Naive thymus-derived CD4-positive, alpha-beta T cell (primary cell): ENCODE measurements around the gene PLEKHA7. TPM values are rescaled to one million over a fixed set of nuclear protein-coding genes. Genes with fewer than 3 reads are reported as not detected.

Experiments
- ATAC-seq: fragments of 150-1000 bp; cut with Tn5 transposase; 2 replicates; pipeline ENCODE4 v1.10.0; 2021; ENCODE audit warnings: mild to moderate bottlenecking, moderate library complexity
- CTCF ChIA-PET: fragments of 350-600 bp; sonication (Branson Sonifier 250); formaldehyde crosslinking; loops from one replicate; lab custom pipeline; 2021; ENCODE audit warnings: antibody characterized with exemption; lab: Charles Lee
- POLR2A ChIA-PET: fragments of 350-600 bp; sonication (Branson Sonifier 250); formaldehyde crosslinking; loops from one replicate; lab custom pipeline; 2021; ENCODE audit warnings: antibody characterized with exemption, inconsistent platforms; lab: Charles Lee
- DNase-seq, 9 donors: peaks; one replicate each; pipeline versions ENCODE4 v3.0.0 to v3.0.0-alpha.2; 2020 to 2022; ENCODE audit warnings: mixed read lengths in 1 of 9
- H3K27ac ChIP-seq: one replicate; pipeline ENCODE4 v1.7.0; 2013; ENCODE audit warnings: mild to moderate bottlenecking, low read depth, low read length, moderate library complexity
- H3K27me3 ChIP-seq, 2 donors: one replicate each; pipeline ENCODE4 v1.7.0; 2013; ENCODE audit warnings: low read length in 2 of 2, mild to moderate bottlenecking in 2 of 2, moderate library complexity in 2 of 2; ENCODE audit not compliant: control insufficient read depth in 2 of 2, insufficient read depth in 2 of 2
- H3K36me3 ChIP-seq, 3 experiments: 1 replicate in 2 of 3; 2 replicates in 1 of 3; pipeline ENCODE4 v1.7.0; 2013; ENCODE audit warnings: low read length in 3 of 3, mild to moderate bottlenecking in 3 of 3, moderate library complexity in 1 of 3; ENCODE audit not compliant: insufficient read depth in 3 of 3, control insufficient read depth in 2 of 3
- H3K4me1 ChIP-seq, 2 donors: one replicate each; pipeline ENCODE4 v1.7.0; 2013; ENCODE audit warnings: low read length in 2 of 2, mild to moderate bottlenecking in 2 of 2, moderate library complexity in 1 of 2; ENCODE audit not compliant: control insufficient read depth in 2 of 2, insufficient read depth in 2 of 2
- H3K4me3 ChIP-seq: 2 replicates; pipeline ENCODE4 v1.7.0; 2013; ENCODE audit warnings: mild to moderate bottlenecking, low read length
- H3K9me3 ChIP-seq, 3 experiments: 1 replicate in 2 of 3; 2 replicates in 1 of 3; pipeline ENCODE4 v1.7.0; 2013; ENCODE audit warnings: low read length in 3 of 3; ENCODE audit not compliant: control insufficient read depth in 2 of 3
- H3K27ac Mint-ChIP-seq, 9 donors: one replicate each; pipeline ENCODE4 v1.8.0; 2020 to 2022; ENCODE audit warnings: mixed read lengths in 9 of 9, mild to moderate bottlenecking in 8 of 9, moderate library complexity in 5 of 9, inconsistent platforms in 2 of 9
- H3K27me3 Mint-ChIP-seq, 5 donors: one replicate each; pipeline ENCODE4 v1.8.0; 2021 to 2022; ENCODE audit warnings: mixed read lengths in 5 of 5, mild to moderate bottlenecking in 1 of 5
- H3K36me3 Mint-ChIP-seq, 5 donors: one replicate each; pipeline ENCODE4 v1.8.0; 2020 to 2022; ENCODE audit warnings: mixed read lengths in 5 of 5, mild to moderate bottlenecking in 3 of 5, inconsistent platforms in 1 of 5
- H3K4me1 Mint-ChIP-seq, 7 donors: one replicate each; pipeline ENCODE4 v1.8.0; 2020 to 2022; ENCODE audit warnings: mixed read lengths in 7 of 7, mild to moderate bottlenecking in 3 of 7, inconsistent platforms in 1 of 7
- H3K4me3 Mint-ChIP-seq, 10 donors: one replicate each; pipeline ENCODE4 v1.8.0; 2020 to 2022; ENCODE audit warnings: mild to moderate bottlenecking in 10 of 10, mixed read lengths in 10 of 10, moderate library complexity in 6 of 10, inconsistent platforms in 2 of 10
- H3K9me3 Mint-ChIP-seq, 11 donors: one replicate each; pipeline ENCODE4 v1.8.0; 2020 to 2022; ENCODE audit warnings: mixed read lengths in 11 of 11, mild to moderate bottlenecking in 4 of 11, inconsistent platforms in 1 of 11, moderate library complexity in 1 of 11
- intact Hi-C, 2 donors: fragments of 100-400 bp; cut with micrococcal nuclease; formaldehyde crosslinking; loops; one replicate each; pipeline ENCODE4 v1.15.1; 2023
- polyA plus RNA-seq, 2 donors: library from polyadenylated mRNA; unstranded; fragments of 300-500 nt; fragmentation: Illumina TruSeq; gene quantifications; one replicate each; pipeline ENCODE4 v1.2.3, GENCODE V29; 2021
- total RNA-seq, 6 experiments: library from RNA in 5 of 6; stranded (reverse) in 5 of 6; gene quantifications; 1 replicate in 5 of 6; 2 replicates in 1 of 6; pipeline ENCODE4 v1.2.3 and lab custom pipeline; 2021 to 2026

PLEKHA7 gene
- total and polyA plus RNA-seq, 7 experiments from 2014 or later: 0.84 to 4.8 (median 2.4) TPM

DNA sequence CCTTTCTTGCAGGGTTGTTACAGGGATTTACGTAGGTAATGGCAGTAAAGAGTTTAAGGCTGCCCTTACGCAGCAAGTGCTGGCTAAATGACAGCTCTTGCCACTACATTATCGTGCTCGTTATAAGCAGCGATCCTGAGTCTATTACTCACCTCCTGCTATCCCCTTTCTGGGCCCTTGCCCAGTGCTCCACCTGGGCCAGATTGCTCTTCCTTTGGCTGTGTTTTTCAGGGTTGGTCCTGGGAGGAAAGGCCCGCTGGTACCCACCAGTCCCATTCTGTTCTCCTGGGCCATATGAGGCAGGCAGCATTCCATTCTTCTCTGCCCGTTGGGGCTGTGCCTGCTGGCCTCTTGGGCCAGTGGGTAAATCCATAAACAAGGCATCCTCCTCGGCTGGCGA, 188.2 kb downstream of the PLEKHA7 start:
- no peak for ATAC-seq
- Mint-ChIP-seq H3K27ac (no peak overlapping the region), H3K9me3 (no peaks in the 10 kb centered on the region), H3K4me1 (no peaks in the 10 kb centered on the region), H3K4me3 (no peak overlapping the region), H3K27me3 (no peaks in the 10 kb centered on the region), H3K36me3 (no peaks in the 10 kb centered on the region)
- no peak for DNase-seq
- H3K36me3 ChIP-seq: no peaks in the 10 kb centered on the region
- H3K9me3 ChIP-seq: no peaks in the 10 kb centered on the region
- ChIA-PET POLR2A (no interaction called here), CTCF (no interaction called here)
- no peak overlapping the region for H3K27ac ChIP-seq
- no peak overlapping the region for H3K4me3 ChIP-seq
- intact Hi-C loops: no loop called here
- H3K27me3 ChIP-seq: no peaks in the 10 kb centered on the region
- H3K4me1 ChIP-seq: no peaks in the 10 kb centered on the region

GRCh38 chr11:16825101-16825500, 189.1 kb downstream of the PLEKHA7 start:
- Histone ChIP-seq H3K4me1 (no peaks in the 10 kb centered on the region), H3K4me3 (no peak overlapping the region), H3K27ac (no peak overlapping the region), H3K27me3 (no peaks in the 10 kb centered on the region), H3K9me3 (no peaks in the 10 kb centered on the region), H3K36me3 (no peaks in the 10 kb centered on the region)
- no peak for ATAC-seq
- Mint-ChIP-seq H3K27me3 (no peaks in the 10 kb centered on the region), H3K36me3 (no peaks in the 10 kb centered on the region), H3K4me3 (no peak overlapping the region), H3K4me1 (peaks cover 0 to 2% (median 0%) of the 10 kb centered on the region in 7 donors), H3K27ac (no peak overlapping the region), H3K9me3 (no peaks in the 10 kb centered on the region)
- intact Hi-C loops: no loop called here
- no peak for DNase-seq
- ChIA-PET POLR2A (no interaction called here), CTCF (no interaction called here)

DNA sequence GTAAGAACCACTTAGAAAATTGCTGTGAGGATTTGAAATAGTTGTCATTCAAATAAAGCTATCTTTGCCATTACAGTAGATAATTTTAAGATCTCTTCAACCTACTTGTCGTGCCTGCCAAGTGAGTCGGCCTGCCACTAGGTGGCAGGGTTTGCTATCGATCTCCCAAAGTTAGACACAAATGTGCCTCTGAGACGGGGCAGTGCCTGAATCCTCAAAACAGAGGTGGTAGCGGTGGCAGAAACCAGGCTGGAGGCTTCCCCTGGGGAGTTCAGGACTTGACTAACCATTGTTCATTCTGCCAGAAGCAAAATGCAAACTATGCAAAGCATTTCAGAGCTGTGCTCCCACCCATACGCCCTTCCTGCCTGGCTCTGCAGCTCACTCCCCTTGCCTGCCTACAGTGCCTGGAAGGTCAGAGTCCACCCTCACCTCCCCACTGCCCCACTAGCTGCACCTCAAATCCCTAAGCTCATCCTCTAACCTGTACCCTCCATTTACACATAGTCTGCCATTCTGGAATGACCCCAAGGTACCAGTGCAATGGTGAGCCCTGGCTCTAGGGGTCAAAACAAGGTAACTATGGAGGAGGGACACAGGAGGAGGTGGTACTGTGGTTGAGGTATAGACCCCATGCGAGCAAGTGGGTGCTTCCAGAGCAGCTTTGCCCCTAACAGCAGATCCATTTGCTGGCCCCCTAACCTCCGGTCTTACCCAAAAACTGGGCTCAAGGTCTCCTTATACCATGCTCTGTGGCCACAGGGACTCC, 193.7 kb downstream of the PLEKHA7 start:
- Histone ChIP-seq H3K9me3 (no peaks in the 10 kb centered on the region), H3K27me3 (no peaks in the 10 kb centered on the region), H3K27ac (no peak overlapping the region), H3K4me1 (no peaks in the 10 kb centered on the region), H3K4me3 (no peak overlapping the region), H3K36me3 (no peaks in the 10 kb centered on the region)
- CTCF ChIA-PET: interaction anchor here (0.7 to 1.3 kb wide), 7 partner anchors 11 to 708 kb away, joined by 3 to 8 read pairs (median 3); no protein-coding TSS in a partner anchor
- no peaks in the 10 kb centered on the region for H3K36me3 Mint-ChIP-seq
- peaks cover 0 to 5% (median 0%) of the 10 kb centered on the region in 5 donors for H3K27me3 Mint-ChIP-seq
- intact Hi-C loops: loop anchor here (1.0 to 2.0 kb wide), 4 partner anchors 32 to 564 kb away; no protein-coding TSS in a partner anchor
- peaks cover 0 to 8% (median 0%) of the 10 kb centered on the region in 7 donors for H3K4me1 Mint-ChIP-seq
- ATAC-seq (peak; percentile 64), DNase-seq (peak in 6 of 9 donors; percentile 6 to 30 (median 21))
- POLR2A ChIA-PET: no interaction called here
- H3K27ac Mint-ChIP-seq: no peak overlapping the region
- H3K9me3 Mint-ChIP-seq: no peaks in the 10 kb centered on the region
- H3K4me3 Mint-ChIP-seq: no peak overlapping the region

- Histone ChIP-seq H3K9me3 (no peaks in the 10 kb centered on the region), H3K4me1 (no peaks in the 10 kb centered on the region), H3K4me3 (no peak overlapping the region), H3K36me3 (no peaks in the 10 kb centered on the region), H3K27me3 (no peaks in the 10 kb centered on the region), H3K27ac (no peak overlapping the region)
- H3K27ac Mint-ChIP-seq: no peak overlapping the region
- peaks cover 0 to 5% (median 0%) of the 10 kb centered on the region in 5 donors for H3K27me3 Mint-ChIP-seq
- DNase-seq: no peak
- CTCF ChIA-PET: no interaction called here
- intact Hi-C loops: no loop called here
- H3K36me3 Mint-ChIP-seq: no peaks in the 10 kb centered on the region
- peaks cover 0 to 9% (median 0%) of the 10 kb centered on the region in 7 donors for H3K4me1 Mint-ChIP-seq
- POLR2A ChIA-PET: no interaction called here
- H3K4me3 Mint-ChIP-seq: no peak overlapping the region
- ATAC-seq: no peak
- no peaks in the 10 kb centered on the region for H3K9me3 Mint-ChIP-seq
These were observed 195.9 kb downstream of the PLEKHA7 start for GRCh38 chr11:16818284-16818683.

- Histone ChIP-seq H3K9me3 (no peaks in the 10 kb centered on the region), H3K36me3 (no peaks in the 10 kb centered on the region), H3K27ac (no peak overlapping the region), H3K27me3 (no peaks in the 10 kb centered on the region), H3K4me3 (no peak overlapping the region), H3K4me1 (no peaks in the 10 kb centered on the region)
- intact Hi-C loops: no loop called here
- no peaks in the 10 kb centered on the region for H3K9me3 Mint-ChIP-seq
- H3K4me3 Mint-ChIP-seq: no peak overlapping the region
- H3K27ac Mint-ChIP-seq: no peak overlapping the region
- H3K4me1 Mint-ChIP-seq: peaks cover 0 to 9% (median 0%) of the 10 kb centered on the region in 7 donors
- ChIA-PET POLR2A (no interaction called here), CTCF (no interaction called here)
- ATAC-seq (peak; percentile 24), DNase-seq (no peak)
- H3K36me3 Mint-ChIP-seq: no peaks in the 10 kb centered on the region
- peaks cover 0 to 5% (median 0%) of the 10 kb centered on the region in 5 donors for H3K27me3 Mint-ChIP-seq
These were observed 196.9 kb downstream of the PLEKHA7 start for GRCh38 chr11:16817351-16817750.

DNA sequence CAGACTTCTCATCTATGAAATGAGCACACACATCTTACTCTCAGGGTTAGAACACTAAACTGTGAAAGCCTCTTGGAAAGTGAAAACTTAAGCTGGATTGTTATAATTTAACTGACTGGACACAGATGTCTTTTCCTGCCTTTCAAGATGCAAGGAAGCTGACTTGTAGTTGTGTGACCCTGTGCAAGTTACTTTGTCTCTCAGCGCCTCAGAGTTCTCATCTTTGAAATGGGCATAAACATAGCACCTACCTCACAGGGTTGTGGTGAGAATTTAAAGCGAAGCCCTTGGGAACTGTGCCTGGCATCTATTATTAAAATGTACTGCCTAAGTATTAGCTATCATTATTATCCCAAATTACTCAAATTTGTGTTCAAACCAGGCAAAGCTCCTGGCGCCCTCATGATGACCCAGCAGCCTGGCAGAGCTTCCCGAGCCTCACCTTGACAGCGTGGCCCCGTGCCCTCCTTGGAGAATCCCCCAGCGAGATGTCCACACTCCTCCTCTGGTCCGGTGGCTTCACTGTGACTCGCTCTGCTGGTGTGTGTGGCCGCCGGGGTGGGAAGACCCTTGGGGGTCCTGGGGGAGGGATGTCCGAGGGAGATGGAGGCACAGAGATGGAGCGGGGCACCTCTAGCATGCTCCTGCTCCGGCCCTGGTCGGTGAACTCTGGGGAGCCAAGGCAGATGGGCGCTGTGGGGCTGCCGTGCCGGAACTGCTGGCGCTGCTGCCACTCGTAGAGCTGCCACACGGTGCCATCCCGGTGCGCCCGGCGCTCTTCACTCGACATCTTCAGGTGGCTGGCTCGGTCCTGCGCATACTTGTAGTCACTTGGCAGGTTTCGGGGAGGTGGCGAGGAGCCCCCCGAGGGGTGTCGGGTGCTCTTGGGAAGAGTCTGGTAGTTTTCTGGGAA, 197.6 kb downstream of the PLEKHA7 start:
- no peaks in the 10 kb centered on the region for H3K4me1 ChIP-seq
- H3K9me3 ChIP-seq: no peaks in the 10 kb centered on the region
- H3K4me1 Mint-ChIP-seq: peaks cover 0 to 9% (median 0%) of the 10 kb centered on the region in 7 donors
- no peak overlapping the region for H3K4me3 Mint-ChIP-seq
- H3K36me3 Mint-ChIP-seq: no peaks in the 10 kb centered on the region
- H3K36me3 ChIP-seq: no peaks in the 10 kb centered on the region
- no peak overlapping the region for H3K27ac ChIP-seq
- no peak overlapping the region for H3K27ac Mint-ChIP-seq
- DNase-seq (no peak), ATAC-seq (no peak)
- intact Hi-C loops: no loop called here
- peaks cover 0 to 5% (median 0%) of the 10 kb centered on the region in 5 donors for H3K27me3 Mint-ChIP-seq
- ChIA-PET CTCF (no interaction called here), POLR2A (no interaction called here)
- no peak overlapping the region for H3K4me3 ChIP-seq
- H3K27me3 ChIP-seq: no peaks in the 10 kb centered on the region
- no peaks in the 10 kb centered on the region for H3K9me3 Mint-ChIP-seq
